HG03520 (cell line): ENCODE results near the gene HELZ2.

Experiments used
- ATAC-seq: cut with Tn5 transposase; IDR thresholded peaks from one replicate; pipeline ENCODE4 v1.9.1; 2021; ENCODE audit warnings: mild to moderate bottlenecking, moderate library complexity; ENCODE audit not compliant: unreplicated experiment

Gene HELZ2

DNA sequence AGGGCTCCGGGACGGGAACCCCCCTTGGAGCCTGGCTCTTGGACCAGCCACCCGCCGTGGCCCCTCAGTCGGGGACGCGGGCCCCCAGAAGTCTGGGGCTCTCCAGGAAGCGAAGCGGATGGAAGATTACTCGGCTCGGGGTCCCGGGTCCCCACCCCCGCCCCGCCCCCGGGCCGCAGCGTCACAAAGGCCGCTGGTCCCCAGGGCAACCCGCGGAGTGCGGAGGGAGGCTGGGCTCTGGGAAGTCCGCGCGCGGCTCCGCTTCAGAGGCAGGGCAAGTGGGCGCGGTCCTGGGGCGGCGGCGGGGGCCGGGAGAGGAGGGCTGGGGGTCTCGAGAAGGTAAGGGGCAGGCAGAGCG lies 20.1 kb downstream of the HELZ2 start, which contains the start of gene FNDC11:
FNDC11 (plus strand) TSS at position 227 of the 358 bp plus-strand sequence. CDS start 1,505 bp downstream, outside the sequence.
- ATAC-seq = no peak

DNA sequence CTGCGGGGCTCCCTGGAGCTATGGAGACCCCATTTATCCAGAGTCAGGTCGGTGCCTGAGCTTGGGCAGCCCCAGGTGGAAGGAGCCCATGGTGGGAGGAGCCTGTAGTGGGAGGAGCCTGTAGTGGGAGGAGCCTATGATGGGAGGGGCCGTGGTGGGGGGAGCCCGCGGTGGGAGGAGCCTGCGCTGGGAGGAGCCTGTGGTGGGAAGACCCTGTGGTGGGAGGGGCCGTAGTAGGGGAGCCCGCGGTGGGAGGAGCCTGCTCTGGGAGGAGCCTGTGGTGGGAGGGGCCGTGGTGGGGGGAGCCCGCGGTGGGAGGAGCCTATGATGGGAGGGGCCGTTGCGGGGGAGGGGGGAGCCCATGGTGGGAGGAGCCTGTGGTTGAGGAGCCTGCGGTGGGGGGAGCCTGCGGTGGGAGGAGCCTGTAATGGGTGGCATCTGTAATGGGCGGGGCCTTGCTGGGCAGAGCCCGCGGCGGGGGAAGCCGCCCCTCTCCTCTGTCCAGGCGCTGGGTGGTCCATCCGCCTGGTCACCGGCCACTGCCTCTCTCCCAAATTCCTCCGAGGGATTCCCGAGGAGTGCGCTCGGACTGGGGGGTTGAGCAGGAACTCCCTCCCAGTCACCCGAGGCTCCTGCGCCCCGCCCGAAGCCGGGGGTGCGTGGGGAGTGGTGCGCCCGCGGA lies 20.6 kb downstream of the HELZ2 start:
- no peak for ATAC-seq

DNA sequence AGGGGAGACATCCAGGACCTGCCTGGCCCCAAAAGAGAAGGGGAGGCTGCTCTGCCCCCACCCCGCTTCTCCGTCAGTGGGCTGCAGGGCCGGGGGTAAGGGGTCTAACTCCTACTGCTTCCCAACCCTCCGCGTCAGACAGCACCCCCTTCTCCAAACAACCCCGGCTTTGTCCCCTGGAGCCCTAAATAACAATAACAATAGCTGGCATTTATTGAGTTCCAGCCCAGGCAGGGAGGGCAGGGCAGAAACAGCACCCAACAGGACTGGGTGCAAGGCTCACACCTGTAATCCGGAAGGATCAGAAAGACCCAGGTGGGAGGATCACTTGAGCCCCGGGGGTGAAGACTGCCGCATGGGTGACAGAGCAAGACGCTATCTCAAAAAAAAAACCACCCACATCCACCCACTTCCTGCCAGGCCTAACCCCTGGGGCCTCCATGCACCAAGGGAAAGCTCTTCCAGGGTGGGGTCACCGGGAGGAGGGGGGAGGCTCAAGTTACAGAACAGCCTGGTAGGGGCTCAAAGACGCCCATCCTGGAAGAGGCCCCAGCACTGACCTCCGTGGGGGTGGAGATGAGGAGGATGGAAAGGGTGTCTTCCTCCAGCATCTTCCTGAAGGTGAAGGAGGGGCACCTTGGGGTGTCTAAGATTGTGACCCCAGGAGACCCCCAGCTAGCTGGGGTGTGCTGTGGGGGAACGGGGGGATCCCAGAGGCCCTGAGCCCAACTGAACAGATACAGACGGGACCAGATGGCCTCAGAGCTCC lies 21.4 kb downstream of the HELZ2 start:
- no peak for ATAC-seq

DNA sequence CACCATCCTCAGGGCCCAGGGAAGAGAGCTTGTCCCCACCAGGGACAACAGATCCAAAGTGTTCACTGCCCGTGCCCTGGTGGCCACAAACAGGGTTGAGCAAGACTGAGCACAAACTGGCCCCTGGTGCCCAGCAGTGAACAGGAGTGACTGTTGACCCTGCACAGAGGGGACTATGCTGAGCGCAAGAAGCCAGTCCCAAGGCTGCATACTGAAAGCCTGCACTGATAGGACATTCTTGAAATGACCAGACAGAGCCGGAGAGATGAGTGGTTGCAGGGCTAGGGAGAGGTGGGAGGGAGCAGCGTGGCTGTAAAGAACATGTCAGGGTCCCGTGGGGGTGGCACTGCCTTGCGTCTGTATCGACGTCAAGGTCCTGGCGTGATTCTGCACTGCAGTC lies 23.0 kb downstream of the HELZ2 start:
- ATAC-seq = no peak

DNA sequence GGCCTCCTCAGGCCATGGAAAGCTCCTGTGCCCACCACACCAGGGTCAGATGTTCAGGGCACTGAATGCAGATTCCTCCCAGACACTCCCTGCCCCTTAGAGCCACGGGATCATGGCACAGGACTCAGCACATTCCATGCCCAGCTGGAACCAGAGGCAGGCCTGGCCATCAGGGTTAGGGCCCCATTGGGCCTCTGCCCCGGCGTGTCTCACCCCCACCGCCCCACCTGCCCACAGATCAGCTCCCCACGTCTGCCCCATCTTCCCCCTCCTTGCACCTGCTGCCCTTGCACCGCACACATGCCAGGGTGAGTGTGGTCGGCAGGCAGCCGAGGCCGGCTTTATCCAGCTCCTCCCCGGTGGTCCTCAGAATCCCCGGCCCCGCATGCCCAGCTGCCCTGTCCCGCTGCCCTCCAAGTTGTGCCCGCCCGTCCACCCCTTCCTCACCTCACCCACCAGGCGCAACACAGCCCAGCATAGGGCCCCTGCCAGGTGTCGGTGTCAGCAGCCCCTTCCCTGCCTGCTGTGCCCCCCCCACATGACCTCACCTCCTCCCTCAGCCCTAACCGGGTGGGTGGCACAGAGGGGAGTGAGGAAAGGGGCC lies 24.3 kb downstream of the HELZ2 start:
- no peak for ATAC-seq

DNA sequence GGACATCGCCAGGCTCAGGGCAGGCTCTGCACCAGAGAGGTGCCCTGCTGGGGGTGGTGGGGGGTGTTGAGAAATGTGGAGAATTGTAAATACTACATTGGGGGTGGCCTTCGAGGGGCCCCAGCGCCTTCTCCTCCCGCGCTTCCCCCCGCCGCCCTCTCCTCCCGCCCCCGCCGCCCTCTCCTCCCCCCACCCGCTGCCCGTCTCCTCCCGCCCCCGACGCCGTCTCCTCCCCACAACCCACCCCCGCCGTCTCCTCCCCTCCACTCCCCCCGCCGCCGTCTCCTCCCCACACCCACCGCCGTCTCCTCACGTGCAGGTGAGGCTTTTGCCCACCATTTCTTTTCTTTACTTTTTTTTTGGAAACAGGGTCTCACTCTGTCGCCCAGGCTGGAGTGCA lies 25.0 kb downstream of the HELZ2 start:
- no peak for ATAC-seq

DNA sequence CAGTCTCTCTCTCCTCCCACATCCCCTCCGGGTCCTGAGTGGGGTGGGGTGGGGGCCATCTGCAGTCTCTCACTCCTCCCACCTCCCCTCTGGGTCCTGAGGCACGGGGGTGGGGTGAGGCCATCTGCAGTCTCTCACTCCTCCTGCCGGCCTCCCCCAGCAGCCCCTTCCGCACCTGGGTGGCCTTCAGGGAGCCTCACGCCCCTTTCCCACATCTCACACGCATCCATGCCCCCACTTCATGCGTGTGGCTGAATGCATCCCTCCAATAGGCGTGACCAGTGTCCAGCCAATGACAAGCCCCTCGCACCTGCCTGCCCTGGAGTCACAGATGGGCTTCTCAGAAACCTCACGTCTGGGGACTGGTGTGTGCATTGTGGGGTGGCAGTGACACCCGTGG lies 25.5 kb downstream of the HELZ2 start:
- no peak for ATAC-seq

DNA sequence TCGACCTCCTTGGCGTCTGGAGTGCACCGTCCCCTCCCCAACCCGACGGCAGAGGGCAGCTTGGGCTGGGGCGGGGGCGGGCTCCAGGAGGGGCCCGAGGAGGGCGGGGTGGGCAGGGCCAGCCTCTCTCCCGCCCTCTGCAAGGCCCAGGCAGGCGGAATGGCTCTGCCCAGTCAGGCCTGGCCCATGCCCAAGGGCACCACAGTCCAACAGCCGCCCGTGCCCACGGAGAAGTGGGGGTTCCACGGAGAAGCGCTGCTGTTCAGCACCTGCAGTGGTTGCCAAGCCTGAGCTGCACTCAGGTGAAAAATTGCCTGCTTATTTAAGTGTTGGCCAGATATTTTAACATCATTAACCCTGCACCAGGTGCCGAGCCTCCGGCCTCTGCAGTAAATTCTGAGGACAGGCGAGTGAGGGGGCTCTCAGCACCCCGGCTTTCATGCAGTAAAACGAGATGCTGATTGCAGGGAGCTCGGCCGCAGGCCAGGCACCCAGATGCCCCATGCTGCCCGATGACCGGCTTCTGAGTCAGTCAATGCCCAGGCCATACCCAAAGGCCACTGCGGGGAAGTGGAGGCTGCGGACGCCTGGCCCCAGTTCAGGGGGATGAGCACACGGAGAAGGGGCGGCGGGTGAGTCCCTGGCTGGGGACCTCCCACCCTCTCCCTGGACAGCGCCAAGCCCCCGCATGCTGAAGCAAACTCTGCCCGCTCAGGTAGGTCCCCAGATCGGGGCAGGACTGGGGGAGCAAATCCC lies 26.1 kb downstream of the HELZ2 start, which contains the start of gene SRMS:
SRMS (minus strand) TSS at position 25 of the 756 bp plus-strand sequence. CDS start 286 bp downstream, outside the sequence.
- no peak for ATAC-seq

DNA sequence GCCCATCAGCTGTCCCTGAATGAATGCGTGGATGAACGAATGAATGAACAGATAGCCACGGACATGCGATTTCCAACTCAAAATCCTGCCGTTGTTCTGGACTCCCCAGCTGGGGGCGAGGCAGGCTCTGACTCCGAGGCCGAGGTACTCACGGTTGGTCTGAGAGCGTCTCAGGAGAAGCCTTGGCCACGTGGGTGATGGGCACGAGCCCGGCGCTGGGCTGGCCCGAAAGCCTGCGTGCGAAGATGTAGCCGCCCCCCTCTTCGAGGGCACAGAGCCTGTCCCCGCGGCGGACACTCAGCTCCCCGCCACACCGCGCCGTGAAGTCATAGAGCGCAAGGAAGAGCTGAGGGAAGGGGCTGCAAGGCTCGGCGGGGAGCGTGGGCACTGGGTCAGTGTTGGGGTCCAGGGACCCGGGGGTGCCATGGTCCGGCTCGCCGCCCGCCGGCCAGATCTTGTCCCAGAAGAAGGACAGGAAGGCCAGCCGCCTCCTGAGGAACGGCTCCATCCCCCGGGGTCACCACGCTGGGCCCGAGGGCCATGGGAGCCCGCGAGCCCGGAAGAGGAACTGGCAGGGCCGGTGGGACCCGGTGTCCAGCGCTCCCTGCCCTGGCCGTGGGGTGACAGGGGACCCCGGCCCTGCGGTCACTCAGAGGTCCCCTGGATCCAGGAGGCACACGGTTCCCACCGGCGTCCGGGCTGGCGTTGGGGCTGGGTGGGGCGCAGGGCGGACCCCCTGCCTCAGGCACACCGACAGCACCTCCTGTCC lies 26.9 kb downstream of the HELZ2 start:
- no peak for ATAC-seq

DNA sequence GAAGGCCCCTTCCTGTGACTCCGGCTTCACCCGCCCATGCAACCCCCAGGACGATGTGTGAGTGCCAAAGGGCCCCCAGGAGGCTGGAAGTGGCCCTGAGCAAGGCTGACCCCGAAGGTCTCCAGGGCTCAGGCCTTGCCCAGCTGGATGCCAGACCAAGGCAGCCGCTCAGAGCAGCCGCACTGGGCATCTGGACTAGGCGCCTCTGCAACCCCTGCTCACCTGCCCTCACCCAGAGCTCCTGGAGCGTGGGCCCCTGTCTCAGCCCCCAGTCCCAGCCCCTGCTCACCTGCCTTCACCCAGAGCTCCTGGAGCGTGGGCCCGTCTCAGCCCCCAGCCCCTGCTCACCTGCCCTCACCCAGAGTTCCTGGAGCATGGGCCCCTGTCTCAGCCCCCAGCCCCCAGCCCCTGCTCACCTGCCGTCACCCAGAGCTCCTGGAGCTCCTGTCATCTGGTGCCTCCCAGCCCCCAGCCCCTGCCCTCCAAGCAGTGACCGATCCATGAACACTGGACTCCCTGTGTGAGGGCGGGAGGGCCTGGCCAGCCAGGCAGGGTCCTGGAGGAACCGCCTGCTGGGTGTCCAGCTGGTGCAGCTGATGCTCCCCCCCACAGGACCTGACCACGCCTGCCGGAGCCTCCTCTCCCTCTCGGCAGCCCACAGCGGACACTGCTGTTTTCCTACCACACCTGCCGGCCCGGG lies 27.6 kb downstream of the HELZ2 start:
- ATAC-seq = no peak

DNA sequence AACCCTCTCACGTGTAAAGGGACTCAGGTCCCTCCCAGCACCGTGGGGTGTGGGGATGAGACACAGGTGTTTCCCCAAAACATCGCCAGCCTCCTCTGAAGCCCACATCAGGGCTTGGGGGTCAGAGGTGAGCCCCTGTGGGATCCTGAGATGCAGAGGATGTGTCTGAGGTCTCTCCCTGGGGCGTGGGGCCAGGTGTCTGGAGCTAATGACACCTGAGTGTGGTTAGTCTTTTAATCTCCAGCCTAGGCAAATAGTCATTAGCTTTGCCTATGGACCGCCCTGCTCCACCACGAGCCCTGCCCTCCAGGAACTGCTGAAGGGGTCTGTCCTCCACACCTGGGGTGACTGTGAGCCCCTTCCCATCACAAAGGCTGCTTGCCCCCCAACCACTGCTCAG lies 28.2 kb downstream of the HELZ2 start:
- no peak for ATAC-seq

DNA sequence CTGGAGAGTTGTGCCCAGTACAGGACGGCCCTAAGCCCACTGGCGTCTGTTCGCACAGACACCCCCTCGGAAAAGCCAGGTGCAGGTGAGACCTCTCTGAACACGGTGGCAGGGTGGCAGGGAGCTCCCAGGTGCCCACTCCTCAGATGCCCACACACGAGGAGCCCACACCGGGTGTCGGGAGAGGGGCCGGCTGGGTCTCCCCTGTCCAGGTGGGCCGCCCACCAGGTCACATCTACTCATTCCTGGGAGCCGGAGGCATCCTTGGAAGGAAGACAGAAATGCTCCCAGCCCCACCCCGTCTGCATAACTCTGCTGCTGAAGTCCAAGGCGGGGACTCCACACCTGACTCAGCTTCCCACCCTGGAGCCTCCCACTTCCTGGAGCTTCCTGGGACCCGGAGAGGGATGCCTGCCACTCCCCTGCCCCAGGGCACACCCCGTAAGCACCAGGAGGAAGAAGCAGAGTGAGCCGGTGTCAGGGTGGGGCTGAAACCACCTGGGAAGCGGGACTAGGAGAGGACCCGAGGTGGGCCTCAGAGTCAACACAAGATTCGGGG lies 29.0 kb downstream of the HELZ2 start:
- ATAC-seq = no peak

DNA sequence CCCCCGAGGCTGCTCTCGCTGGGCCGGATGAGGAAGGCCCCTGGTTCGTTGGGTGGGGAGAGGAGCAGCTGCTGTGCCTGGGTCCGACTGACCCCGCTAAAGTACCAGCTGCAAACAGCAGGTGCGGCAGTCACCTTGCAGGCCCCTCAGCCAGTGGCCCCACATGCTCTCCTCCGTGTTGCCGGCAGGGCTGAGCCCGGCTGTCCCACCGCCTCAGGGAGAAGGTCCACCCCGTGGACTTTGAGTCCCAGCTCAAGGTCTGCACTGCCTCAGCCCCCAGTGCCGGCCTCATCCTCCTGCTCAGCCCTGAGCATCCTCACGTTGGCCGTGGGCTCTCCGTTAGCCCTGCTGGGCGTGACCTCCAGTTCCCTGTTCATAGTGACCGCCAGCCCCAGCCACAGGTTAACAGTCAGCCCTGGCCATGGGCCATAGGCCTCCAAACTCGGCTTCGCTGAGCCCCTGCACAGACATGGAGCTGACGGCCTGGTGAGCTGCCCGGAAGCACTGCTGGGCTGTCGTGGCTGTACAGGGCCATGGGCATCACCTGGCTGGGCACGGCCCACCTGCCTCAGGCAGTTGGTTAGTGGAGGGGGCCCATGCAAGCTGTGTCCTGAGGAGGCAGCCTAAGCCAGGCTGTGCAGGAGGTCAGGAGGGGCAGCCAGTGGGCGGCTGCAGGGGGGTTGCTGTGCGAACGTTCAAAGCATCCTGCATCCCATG lies 29.6 kb downstream of the HELZ2 start:
- ATAC-seq = no peak

DNA sequence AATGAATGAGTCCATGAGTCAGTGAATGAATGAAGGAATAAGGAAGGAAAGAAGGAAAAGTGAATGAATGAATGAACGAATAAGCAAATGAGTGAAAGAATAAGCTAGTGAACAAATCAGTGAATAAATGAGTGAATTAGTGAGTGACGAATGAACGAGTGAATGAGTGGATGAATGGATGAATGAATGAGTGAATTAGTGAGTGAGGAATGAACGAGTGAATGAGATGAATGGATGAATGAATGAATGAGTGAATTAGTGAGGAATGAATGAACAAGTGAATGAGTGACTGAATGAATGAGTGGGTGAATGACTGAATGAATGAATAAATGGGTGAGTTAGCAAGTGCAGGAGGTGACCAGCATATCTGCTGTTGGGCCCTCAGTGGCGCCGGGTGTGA lies 30.3 kb downstream of the HELZ2 start:
- ATAC-seq = no peak

DNA sequence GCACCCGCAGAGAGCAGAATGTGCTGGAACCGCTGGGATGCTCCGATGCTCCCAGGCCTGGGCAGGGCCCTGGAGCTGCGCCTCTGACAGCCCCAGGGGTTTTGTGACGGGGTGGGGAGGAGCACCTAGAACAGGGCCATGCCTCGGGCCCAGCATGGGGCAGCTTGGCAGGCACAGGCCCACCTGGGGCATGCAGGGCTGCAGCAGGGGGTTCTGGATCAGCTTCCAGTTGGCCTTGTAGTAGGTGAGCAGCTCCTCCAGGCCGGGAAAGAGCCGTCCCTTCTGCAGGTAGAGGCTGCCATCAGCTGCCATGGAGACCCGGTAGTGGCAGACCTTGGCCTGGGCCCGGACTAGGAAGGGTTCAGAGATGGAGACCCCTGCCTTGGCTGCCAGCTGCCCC lies 30.9 kb downstream of the HELZ2 start:
- no peak for ATAC-seq

DNA sequence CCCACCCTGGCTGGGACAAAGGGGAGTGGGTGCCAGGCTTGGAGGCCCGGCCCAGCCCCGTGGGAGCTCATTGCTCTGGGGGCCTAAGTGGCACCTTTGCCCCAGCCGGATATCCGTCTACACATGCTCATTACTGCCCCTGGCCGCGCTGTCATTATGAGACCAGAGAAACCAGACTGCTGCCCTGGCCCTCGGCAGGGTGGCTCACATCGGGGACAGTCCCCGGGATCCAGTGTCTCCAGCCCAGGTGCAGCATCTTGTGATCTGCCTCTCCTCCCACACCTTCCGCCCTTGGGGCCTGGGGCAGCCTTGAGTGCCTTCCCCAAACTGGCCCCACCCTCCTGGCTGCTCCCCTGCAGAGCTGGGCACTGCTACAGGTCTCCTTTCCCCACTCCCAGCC lies 31.3 kb downstream of the HELZ2 start:
- ATAC-seq = no peak

DNA sequence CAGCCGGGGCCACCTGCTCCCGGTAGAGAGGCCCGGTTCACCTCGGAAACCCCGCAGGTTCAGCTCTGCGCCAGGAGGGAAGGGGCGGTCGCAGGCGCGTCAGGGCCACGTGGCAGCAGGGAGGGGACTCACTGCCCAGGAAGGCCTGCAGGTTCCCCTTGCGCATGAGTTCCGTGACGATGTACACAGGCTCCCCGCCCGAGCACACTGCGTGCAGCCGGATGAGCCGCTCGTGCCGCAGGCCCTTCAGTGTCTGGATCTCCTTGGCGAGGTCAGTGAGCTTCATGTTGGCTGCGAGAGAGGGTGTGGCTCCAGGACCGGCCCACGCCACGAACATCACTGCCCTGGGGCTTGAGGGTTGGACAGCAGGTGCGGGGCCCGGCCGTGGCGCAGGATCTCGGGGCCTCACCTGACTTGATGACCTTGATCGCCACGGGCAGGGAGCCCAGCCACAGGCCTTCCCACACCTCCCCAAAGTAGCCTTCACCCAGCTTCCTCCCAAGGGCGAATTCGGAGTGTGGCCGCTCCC lies 31.9 kb downstream of the HELZ2 start:
- no peak for ATAC-seq

DNA sequence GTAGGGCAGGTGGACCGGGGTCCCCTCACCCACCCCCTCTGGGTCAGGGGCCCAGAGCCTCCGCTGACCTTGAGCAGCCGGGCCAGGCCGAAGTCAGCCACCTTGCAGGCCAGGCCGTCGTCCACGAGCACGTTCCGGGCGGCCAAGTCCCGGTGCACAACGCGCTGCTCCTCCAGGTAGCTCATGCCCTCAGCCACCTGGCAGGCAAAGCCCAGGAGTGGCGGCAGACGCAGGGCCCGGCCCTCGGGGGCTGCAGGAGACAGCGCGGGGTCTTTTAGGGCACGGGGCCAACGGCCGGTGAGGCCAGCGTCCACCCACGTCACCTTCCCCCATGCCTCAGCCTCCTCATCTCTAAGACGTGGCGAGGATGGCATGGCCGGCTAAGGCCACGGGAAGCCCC lies 32.7 kb downstream of the HELZ2 start:
- ATAC-seq = no peak
